Fibroblast of skin of right quadriceps (primary cell): ENCODE measurements around the gene GSKIP.
"Not testable (repeated sequence)": the region's sequence is repeated elsewhere in the genome, so short reads cannot be mapped to it uniquely, and the experiment has no call there.

Experiments
- DNase-seq: peaks from one replicate; pipeline ENCODE4 v3.0.0-alpha.2; 2013

GSKIP gene, protein sequence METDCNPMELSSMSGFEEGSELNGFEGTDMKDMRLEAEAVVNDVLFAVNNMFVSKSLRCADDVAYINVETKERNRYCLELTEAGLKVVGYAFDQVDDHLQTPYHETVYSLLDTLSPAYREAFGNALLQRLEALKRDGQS

DNA sequence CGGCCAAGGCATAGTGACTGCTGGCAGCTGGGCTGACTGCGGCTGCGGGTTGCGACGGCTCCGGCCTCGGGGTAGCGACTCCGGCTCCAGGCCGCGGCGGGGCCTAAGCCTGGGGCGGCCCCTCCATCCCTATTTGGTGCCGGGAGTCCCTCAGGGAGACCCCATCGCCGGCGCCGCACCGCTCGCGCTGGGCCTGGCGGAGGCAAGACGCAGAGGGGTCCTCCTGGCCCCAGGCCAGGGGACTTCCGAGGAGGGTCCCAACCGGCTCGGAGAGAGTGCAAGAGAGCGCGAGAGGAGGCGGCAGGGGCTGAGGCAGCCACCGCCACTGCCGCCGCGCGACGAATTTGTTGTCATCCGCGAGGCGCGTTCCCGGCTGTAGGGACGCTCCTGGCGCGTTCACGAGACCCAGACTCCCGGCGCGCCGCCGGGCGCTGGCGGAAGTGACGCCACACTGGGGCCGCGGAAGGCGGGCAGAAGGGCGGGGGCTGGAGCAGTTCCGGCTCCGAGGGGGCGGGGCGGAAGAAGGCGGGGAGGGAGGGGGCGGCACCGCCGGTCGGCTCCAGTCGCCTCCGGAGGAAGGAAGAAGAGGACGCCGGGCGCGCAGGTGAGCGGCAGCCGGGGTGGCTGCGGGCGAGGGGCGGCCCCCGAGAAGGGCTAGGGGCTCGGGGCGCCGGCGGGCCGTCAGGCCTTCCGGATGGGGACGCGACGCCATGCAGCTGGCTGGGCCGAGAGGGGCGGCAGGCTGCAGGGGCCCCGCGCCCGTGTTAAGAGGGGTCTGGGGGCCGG, at the start of gene GSKIP, which contains the start of gene ATG2B:
GSKIP (plus strand) TSS at position 562 of the 786 bp plus-strand sequence. CDS start 18,722 bp downstream, outside the sequence.
ATG2B (minus strand) TSS at position 377 of the 786 bp plus-strand sequence; CDS start at position 12, 365 bp downstream.
- peak; percentile 90 for DNase-seq

DNA sequence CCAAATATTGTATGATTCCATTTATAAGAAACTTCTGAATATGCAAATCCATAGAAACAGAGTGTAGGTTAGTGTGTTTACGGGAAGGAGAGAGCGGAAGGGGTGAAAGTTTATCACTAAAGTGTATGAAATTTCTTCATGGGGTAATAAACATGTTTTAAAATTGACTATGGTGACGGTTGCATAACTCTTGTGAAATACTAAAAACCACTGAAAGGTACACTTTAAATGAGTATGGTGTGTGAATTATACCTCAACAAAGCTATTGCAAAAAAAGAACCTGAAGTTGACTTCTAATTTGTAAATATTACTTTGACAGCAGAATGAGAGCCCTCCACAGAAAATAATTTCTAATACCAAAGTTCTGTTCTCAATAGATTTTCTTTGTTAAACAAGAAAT, 47.2 kb upstream of the GSKIP start:
- DNase-seq = no peak

DNA sequence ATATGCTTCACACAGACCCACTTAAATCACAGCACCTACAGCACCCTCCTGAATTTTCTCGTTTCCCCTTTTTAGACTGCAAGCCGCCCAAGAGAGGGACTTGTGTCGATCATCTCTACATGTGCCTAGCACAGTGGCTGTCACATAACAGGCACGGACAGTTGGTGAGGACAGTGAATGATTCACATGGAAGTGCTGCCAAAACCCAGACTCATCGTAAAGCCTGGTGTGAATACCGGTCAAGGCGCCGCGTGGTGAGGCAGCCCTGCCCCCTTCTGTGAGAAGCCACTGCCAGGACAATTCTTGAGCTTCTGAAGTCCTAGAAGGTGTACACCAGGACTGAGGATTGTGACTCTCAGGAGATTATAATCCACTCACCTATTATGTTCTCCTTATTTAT, 44.5 kb upstream of the GSKIP start:
- DNase-seq = no peak

DNA sequence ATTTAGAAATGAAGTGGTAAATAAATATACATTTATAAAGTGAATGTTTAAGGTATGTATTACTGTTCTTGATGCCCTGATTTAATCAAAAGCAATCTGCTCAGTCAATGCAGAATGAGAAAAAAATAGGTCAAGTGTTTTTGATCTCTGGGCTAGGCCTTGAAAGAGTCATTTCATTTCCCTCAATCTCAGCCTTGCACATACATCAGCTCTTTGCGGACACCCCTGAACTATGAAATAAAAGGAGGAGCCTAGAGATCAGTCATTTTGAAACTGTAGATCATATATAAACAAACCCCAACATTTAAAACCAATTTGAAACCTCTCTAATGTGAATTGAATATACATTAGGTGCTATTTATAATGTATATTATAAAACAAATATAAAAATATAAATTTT, 42.7 kb upstream of the GSKIP start:
- no peak for DNase-seq

DNA sequence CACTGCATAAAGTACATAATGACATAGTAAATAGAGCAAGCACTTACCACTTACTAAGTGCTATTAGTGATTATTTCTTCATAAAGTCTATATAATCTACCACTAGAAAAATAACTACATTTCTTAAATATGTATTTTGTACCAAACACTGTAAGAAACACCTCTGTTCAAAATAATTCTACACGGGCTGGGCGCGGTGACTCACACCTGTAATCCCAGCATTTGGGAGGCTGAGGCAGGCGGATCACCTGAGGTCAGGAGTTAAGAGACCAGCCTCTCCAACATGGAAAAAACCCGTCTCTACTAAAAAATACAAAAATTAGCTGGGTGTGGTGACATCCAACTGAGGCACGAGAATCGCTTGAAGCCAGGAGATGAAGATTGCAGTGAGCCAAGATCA, 39.1 kb upstream of the GSKIP start:
- no peak for DNase-seq

DNA sequence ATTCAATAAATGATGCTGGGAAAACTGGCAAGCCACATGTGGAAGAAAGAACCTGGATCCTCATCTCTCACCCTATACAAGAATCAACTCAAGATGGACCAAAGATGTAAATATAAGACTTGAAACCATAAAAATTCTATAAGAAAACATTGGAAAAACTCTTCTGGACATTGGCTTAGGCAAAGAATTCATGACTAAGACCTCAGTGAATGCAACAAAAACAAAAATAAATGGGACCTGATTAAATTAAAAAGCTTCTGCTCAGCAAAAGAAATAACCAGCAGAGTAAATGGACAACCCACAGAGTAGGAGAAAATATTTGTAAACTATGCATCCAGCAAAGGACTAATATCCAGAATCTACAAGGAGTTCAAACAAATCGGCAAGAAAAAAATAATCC, 24.8 kb upstream of the GSKIP start:
- DNase-seq = no peak

DNA sequence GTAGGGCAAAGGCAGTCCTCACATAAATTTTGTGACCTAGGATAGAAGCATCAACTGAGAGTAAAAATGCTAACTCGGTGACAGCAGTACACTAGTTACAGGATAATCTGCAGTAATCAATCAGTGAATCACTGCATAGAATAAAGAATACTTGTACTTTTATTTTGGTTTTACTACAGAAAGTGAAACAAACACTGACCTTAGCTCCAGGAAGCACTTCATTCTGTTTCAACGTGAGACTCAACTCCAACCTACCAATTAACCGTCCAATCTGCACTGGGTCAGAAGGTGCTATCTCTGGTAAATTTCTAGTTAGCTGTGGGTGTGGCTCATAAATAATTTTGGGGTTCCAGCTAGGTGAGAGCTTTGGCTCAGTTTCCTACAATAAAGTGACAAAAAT, 22.0 kb upstream of the GSKIP start:
- no peak for DNase-seq

DNA sequence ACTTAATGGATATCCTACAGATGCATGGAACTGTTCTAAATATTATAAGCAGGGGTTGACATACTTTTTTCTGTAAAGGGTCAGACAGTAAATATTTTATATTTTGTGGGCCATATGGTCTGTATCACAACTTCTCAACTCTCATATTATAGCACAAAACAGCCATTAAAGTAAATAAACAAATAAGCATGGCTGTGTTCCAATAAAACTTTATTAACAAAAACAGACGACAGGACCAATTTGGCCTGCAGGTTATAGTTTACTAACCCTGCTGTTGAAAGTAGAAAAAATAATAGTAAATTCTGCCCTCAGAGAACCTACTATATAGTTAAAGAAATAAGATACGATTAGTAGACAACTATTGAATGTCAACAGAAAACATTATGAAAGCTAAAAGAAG, 17.7 kb upstream of the GSKIP start:
- DNase-seq = no peak

DNA sequence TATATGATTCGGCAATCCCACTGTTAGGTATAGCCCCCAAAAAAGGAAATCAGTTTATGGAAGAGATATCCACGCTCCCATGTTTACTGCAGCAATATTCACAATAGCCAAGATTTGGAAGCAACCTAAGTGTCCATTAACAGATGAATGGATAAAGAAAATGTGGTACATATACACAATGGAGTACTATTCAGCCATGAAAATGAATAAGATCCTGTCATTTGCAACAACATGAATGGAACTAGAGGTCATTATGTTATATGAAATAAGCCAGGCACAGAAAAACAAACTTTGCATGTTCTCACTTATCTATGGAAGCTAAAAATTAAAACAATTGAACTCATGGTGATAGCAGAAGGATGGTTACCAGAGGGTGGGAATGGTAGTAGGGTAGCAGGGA, 15.4 kb upstream of the GSKIP start:
- not testable (repeated sequence) for DNase-seq

DNA sequence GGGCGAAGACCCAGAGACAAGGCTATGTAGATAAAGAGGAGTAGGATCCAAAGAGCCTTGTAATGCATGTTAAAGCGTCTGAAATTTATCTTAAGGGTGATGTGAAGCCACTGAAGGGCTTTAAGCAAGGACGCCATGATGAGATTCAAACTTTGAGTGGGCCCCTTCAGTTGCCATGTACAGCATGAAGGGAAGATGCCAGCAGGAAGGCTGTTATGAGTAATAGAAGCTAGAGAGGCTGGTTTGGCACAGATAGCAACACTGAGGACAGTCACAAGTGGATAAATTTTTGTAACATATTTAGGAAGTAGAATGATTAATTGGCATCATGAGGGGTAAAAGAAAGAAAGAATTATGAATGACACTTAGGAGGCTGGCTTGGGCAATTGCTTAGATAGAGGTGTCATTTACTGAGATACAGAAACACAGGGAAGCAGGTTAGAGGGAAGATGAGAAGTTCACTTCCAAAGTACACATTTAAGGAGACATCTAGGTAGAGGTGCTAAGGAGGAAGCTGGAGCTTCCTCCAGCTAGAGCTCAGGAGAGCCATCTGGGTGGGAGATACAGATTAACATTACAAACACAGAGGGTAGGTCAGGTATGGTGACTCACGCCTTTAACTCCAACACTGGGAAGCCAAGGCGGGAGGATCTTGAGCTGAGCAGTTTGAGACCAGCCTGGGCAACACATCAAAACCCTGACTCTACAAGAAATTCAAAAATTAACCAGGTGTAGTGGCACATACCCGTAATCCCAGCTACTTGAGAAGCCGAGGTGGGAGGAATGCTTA, 13.8 kb upstream of the GSKIP start:
- DNase-seq = no peak

DNA sequence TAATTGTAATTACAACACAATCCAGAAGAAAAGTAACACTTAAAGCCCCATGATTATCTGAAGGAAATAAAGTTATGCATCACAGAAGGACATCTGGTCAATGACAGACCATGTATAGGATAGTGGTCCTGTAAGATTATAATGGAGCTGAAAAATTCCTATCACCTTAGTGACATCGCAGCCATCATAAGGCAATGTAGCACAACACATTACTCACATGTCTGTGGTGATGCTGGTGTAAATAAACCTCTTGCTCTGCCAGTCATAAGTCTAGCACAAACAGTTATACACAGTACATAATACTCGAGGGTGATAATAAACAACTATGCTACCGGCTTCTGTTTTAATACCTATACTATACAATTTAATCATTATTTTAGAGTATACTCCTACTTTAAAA, 11.3 kb upstream of the GSKIP start:
- DNase-seq = no peak

DNA sequence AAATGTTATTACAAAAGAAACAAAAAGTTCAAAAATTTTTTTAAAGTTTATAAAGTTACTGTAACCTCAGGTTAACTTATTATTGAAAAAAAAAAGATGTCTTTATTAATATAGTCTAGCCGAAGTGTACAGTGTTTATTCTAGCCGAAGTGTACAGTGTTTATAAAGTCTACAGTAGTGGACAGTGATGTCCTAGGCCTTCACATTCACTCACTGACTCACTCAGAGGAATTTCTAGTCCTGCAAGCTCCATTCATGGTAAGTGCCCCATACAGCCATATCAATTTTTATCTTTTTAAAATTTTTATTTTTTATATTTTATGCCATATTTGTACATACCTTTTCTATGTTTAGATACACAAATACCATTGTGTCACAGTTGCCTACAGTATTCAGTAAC, 10.6 kb upstream of the GSKIP start:
- no peak for DNase-seq

DNA sequence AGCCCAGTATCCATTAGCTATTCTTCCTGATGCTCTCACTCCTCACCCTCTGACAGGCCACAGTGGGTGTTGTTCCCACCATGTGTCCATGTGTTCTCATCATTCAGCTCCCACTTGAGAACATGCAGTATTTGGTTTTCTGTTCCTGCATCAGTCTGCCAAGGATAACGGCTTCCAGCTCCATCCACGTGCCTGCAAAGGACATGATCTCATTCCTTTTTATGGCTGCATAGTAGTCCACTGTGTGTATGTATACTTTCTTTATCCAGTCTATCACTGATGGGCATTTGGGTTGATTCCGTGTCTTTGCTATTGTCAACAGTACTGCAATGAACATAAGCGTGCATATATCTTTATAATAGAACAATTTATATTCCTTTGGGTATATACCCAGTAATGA, 9.1 kb upstream of the GSKIP start:
- no peak for DNase-seq

DNA sequence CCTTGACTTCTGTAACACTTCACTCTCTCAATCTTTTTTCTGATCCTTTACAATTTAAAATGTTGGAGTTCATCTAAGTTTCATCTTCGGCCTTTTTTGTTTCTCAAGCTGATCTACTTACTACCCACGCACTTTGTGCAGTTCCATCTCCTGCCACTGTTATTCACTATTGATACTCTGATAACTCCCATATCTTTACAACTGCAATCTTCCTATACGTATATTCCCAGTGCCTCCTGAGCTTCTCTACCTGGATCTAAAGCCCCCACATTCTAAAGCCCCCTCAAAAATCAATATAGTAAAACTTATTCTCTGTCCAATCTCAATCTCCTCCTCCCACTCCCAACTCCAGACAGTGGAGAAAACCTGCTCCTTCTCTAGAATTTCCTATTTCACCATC, 6.1 kb upstream of the GSKIP start:
- no peak for DNase-seq

DNA sequence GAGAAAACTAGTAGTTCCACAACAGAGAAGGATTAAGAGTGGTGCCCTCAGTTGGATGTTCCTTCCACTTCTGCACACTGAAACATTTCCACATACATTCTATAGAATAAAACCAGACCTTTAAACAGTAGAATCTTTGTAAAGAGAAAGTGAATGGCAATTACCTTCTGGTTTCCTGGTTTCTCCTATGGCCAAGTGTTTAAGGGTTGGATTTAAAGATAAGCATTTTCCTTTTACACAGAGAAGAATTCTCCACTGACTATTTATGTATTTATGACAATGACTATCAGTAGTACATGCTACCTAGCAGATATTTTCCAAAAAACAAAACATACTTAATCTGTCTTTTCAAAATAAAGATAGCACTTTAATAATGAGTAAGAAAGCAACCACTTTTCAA, 3.4 kb upstream of the GSKIP start:
- DNase-seq = no peak

DNA sequence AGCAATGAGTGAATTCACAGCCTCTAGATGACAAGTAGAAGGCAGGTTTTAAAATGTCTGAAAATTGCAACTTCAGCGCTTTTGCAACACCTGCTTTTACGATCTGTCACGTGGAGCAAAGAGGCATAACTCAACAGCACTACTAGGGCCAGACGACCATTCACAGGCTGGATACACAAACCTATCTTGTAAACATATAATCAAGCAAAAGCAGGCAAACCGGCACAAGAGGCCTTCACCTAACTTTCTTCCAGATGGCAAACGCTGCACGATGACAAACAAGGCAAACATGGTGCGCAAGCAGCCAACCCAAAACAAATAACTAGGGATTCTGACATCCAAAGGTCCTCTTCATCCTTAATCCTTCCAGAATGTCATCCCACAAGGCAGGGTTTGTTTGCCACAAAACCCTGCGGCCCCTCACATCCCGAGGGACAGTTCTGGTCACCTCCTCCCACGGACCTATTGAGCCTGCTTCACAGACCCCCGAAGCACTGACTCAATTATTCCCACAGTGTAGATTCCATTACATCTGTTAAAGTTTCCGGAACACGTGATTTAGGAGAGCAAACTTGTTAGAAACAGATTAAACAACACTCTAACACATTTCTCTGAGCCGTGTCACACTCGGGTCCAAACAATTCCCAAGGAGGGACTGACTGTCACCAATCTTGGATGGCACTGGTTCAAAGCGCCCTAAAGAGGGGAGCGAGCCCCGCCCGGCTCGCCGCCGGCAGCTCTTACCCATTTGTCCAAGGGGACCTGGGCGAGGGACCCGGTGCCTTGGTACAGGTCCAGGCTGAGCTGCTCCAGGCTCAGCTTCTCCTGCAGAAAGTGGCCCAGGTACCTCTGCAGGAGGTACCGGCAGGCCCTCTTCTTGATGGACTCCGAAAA, 1.0 kb upstream of the GSKIP start:
- no peak for DNase-seq

DNA sequence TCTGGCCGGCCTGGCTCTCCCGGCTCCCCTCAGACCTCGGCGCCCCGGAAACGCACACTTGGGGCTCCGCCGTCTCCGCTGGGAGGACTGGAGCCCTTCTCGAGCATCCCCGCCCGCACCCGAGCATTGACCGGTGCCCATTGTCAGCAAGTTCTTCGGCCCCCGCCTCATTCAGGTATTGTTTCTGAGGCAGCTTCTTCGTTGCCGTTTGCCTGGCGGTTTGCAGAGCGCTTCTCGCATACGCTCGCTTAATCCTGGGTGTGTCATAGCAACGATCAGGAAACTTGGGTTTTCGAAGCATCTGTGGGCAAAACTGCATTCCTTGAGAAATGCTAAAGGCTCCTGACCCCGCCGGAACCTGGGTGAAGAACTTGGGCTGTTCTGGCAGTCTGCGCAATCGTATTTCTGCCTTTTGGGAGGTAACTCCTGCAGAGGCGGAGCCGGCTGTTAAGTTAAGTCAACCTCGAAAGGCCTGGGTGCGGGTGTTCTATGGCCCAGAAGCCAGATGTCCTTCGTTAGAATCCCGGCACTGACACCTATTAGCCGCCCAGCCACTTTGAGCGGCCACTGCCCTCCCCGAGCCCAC, 518 bp downstream of the GSKIP start:
- peak; percentile 29 for DNase-seq

DNA sequence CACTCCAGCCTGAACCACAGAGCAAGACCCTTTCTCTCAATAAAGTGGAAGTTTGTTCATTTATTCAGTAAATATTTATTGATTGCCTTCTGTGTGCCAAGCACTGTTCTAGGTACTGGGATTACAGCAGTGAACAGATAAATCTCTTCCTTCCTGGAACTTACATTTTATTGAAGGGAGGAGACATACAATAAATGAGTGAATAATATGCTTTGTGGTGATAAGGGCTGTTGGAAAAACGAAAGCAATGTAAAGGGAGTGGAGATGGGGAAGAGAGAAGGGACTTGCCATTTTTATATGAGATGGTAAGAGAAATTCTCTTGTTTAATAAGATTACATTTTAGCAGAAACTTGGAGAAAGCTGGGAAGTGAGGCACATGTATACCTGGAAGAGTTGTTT, 1.6 kb downstream of the GSKIP start:
- DNase-seq = no peak

DNA sequence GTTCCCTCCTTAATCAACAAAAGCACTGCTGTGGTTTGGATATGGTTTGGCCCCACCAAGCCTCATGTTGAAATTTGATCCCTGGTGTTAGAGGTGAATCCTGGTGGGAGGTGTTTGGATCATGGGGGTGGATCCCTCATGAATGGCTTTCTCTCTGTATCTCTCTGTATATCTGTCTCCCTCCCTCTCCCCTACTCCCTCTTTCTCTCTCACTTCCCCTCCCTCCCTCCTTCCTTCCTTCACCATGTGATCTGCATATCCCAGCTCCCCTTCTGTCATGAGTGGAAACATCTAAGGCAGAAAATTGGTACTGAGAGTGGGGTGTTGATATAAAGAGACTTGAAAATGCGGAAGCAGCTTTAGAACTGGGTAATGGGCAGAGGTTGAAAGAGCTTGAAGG, 5.2 kb downstream of the GSKIP start:
- DNase-seq = no peak

DNA sequence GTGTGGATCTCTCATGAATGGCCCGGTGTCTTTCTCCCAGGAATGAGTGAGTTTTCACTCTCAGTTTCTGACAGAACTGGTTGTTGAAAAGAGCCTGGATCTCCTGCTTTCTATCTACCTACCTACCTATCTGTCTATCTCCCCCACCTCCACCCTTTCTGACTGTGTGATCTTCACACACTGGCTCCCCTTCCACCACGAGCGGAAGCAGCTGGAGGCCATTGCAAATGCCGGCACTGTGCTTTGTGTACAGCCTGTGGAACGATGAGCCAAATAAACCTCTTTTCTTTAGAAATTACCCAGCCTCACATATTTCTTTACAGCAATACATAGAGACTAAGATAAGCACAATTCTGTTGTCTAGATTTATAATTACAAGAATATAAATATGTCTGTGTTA, 7.2 kb downstream of the GSKIP start:
- no peak for DNase-seq

DNA sequence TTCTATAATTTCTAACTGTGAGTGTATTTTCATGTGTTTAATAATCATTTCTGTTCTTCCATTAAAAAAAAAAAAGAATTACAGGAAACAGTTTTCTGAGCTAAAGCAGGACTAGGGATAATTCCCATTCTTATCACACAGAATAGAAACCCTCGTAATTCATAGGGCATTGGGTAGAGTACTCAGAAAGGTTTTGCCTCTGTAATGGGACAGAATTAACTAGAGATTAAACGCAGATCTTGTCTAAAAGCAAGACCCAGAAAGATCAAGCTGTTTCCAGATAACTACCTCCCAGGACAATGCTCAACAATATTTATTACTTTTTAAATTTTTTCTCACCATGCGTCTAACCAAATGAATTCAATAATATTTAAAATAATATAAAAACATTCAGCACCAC, 10.2 kb downstream of the GSKIP start:
- no peak for DNase-seq

DNA sequence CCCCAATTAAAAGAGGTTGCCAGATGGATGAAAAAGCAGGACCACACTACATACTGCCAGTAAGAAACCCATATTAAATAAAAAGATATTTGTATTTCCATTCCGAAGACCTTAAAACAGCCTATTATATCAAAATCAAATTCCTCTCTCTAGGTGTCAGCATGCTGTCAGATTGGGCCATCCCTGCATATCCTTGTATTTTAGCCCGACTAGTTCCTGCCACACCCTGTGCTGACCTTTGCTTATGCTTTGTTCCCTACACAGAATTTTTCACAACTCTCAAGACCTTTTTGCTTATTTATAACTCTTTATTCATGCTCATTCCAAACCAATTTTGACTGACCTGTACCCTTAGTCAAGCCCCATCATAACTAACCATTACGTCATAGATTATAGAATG, 12.8 kb downstream of the GSKIP start:
- DNase-seq = no peak

DNA sequence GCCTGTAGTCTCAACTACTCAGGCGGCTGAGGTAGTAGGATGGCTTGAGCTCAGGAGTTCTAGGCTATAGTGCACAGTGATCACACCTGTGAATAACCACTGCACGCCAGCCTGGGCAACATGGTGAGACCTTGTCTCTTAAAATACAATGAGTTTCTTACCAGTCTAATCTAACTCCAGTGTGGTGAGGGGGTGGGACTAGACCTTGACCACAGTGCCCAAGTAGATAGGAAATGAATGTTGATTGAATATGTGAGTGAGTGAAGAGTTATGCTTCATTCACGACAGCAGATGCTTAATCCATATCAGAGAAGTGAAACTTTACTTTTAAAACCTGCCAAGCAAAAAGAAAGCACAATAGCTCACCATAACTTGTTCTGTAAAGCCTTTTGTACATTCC, 17.4 kb downstream of the GSKIP start:
- no peak for DNase-seq
